Activated CD4-positive, alpha-beta memory T cell treated with anti-CD3 and anti-CD28 coated beads, Interleukin-2, amount 10 ng/mL, durations not matched to agents 7 days and 5 days (primary cell): ENCODE results near the gene KIF9. TPM values are rescaled to one million over a fixed set of nuclear protein-coding genes. Genes with fewer than 3 reads are reported as not detected.
"Not testable (repeated sequence)": the region's sequence is repeated elsewhere in the genome, so short reads cannot be mapped to it uniquely, and the experiment has no call there.

Experiments
- CTCF ChIA-PET: fragments of 350-600 bp; sonication (Branson Sonifier 250); formaldehyde crosslinking; loops from one replicate; lab custom pipeline; 2021; ENCODE audit warnings: antibody characterized with exemption, inconsistent platforms; lab: Charles Lee
- POLR2A ChIA-PET: fragments of 350-600 bp; sonication (Branson Sonifier 250); formaldehyde crosslinking; loops from one replicate; lab custom pipeline; 2021; ENCODE audit warnings: antibody characterized with exemption; lab: Charles Lee
- DNase-seq: peaks from one replicate; pipeline ENCODE4 v3.0.0-alpha.2; 2020
- H3K27ac Mint-ChIP-seq: one replicate; pipeline ENCODE4 v1.8.0; 2021; ENCODE audit warnings: mild to moderate bottlenecking, mixed read lengths
- H3K27me3 Mint-ChIP-seq: one replicate; pipeline ENCODE4 v1.8.0; 2021; ENCODE audit warnings: mixed read lengths
- H3K36me3 Mint-ChIP-seq: one replicate; pipeline ENCODE4 v1.8.0; 2021; ENCODE audit warnings: low read depth, mixed read lengths
- H3K4me1 Mint-ChIP-seq: one replicate; pipeline ENCODE4 v1.8.0; 2021; ENCODE audit warnings: mixed read lengths
- H3K4me3 Mint-ChIP-seq: one replicate; pipeline ENCODE4 v1.8.0; 2021; ENCODE audit warnings: mild to moderate bottlenecking, mixed read lengths
- H3K9me3 Mint-ChIP-seq: one replicate; pipeline ENCODE4 v1.8.0; 2021; ENCODE audit warnings: mixed read lengths
- total RNA-seq, 2 experiments: library from RNA; stranded (reverse); gene quantifications; one replicate each; pipeline ENCODE4 v1.2.3, GENCODE V29; 2021

KIF9 gene
- total RNA-seq, 2 experiments from 2014 or later: 3.1 to 3.4 TPM

- H3K4me3 Mint-ChIP-seq: no peak overlapping the region
These were observed 96.3 kb downstream of the KIF9 start for GRCh38 chr3:47186285-47186684.

GRCh38 chr3:47181685-47182084, 100.9 kb downstream of the KIF9 start:
- H3K9me3 Mint-ChIP-seq, H3K27ac Mint-ChIP-seq: not testable (repeated sequence)

More at GRCh38 chr3:47186285-47186684, 96.3 kb downstream of the KIF9 start:
- Mint-ChIP-seq H3K27ac (no peak overlapping the region), H3K36me3 (no peaks in the 10 kb centered on the region), H3K4me1 (no peaks in the 10 kb centered on the region), H3K9me3 (no peaks in the 10 kb centered on the region), H3K27me3 (no peaks in the 10 kb centered on the region)
- POLR2A ChIA-PET: no interaction called here
- CTCF ChIA-PET: interaction anchor here (0.6 kb wide), 2 partner anchors 80 to 277 kb away, joined by 3 read pairs; no protein-coding TSS in a partner anchor
- DNase-seq: no peak

GRCh38 chr3:47180011-47180410, 102.6 kb downstream of the KIF9 start:
- H3K9me3 Mint-ChIP-seq, H3K4me1 Mint-ChIP-seq, H3K27ac Mint-ChIP-seq, H3K4me3 Mint-ChIP-seq, DNase-seq, H3K27me3 Mint-ChIP-seq, H3K36me3 Mint-ChIP-seq, POLR2A ChIA-PET: not testable (repeated sequence)
- CTCF ChIA-PET: interaction anchor here (1.1 kb wide), 1 partner anchor 15 kb away, joined by 3 read pairs; no protein-coding TSS in a partner anchor

More at GRCh38 chr3:47181685-47182084, 100.9 kb downstream of the KIF9 start:
- H3K27me3 Mint-ChIP-seq, CTCF ChIA-PET, DNase-seq, H3K36me3 Mint-ChIP-seq, H3K4me1 Mint-ChIP-seq, H3K4me3 Mint-ChIP-seq: not testable (repeated sequence)
- POLR2A ChIA-PET: interaction anchor here (0.6 to 0.9 kb wide), 2 partner anchors 19 to 228 kb away, joined by 3 to 4 read pairs; no protein-coding TSS in a partner anchor

Other genes starting within 250 kb of the KIF9 start
- 10 to 100 TPM; 37.4 to 41.5 TPM for gene SETD2, start 118.7 kb downstream of the KIF9 start, total RNA-seq
- gene KLHL18, start 145 bp upstream of the KIF9 start, total RNA-seq: 10 to 100 TPM; 19.4 to 21.2 TPM
- 10 to 100 TPM; 26.8 to 28.7 TPM for gene PTPN23, start 98.2 kb upstream of the KIF9 start, total RNA-seq
- gene SCAP, start 193.1 kb upstream of the KIF9 start, total RNA-seq: 10 to 100 TPM; 53.6 to 56.5 TPM
- gene ELP6, start 230.9 kb upstream of the KIF9 start, total RNA-seq: 10 to 100 TPM; 34.9 to 36.6 TPM